Retinal pigment epithelial cell (primary cell): ENCODE measurements around the gene STH.

Source experiments
- DNase-seq: peaks from one replicate; pipeline ENCODE4 v3.0.0-alpha.2; 2010; ENCODE audit warnings: low read depth
- H3K4me3 ChIP-seq: 2 replicates; pipeline ENCODE4 v1.5.1; 2011; ENCODE audit warnings: mild to moderate bottlenecking, low read length, control low read depth, moderate library complexity
- TF ChIP-seq, protein P1 (sequence below): conservative IDR thresholded peaks from 2 replicates; pipeline ENCODE4 v1.5.1; 2011; ENCODE audit warnings: low read depth, low read length, control low read depth, inconsistent platforms

STH gene

DNA sequence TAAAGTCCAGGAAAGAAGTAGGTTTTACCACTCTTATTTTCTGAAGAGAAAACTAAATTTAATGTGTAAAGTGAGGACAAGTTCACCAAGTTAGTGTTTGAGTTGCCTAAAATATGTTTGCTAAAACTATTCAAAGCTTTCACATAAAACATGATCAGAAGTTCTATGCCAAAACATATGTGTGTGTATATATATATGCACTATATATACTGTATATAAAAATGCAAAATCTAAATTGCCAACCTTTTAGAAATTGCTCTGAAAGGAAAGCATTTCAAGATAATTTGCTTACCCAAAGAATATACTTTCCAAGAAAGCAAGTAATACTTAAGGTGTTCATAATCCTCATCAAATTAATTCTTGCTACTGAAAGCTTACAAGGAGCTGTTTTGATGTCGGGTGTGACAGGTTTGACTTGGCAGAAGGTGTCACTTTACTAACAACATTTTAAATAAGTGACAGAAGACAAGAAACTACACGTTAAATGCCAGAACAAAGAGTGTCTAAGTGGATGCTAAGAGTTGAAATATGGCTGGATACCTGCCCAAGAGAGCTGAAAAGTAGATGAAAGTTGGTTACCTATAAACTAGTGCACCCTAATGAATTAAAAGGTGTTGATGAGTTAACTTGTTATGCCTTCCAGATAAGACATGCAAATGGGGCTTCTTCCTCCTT lies 32.3 kb upstream of the STH start:
- H3K4me3 ChIP-seq = no peak overlapping the region
- DNase-seq = no peak
- TF ChIP-seq, protein P1, sequence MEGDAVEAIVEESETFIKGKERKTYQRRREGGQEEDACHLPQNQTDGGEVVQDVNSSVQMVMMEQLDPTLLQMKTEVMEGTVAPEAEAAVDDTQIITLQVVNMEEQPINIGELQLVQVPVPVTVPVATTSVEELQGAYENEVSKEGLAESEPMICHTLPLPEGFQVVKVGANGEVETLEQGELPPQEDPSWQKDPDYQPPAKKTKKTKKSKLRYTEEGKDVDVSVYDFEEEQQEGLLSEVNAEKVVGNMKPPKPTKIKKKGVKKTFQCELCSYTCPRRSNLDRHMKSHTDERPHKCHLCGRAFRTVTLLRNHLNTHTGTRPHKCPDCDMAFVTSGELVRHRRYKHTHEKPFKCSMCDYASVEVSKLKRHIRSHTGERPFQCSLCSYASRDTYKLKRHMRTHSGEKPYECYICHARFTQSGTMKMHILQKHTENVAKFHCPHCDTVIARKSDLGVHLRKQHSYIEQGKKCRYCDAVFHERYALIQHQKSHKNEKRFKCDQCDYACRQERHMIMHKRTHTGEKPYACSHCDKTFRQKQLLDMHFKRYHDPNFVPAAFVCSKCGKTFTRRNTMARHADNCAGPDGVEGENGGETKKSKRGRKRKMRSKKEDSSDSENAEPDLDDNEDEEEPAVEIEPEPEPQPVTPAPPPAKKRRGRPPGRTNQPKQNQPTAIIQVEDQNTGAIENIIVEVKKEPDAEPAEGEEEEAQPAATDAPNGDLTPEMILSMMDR = no peak

DNA sequence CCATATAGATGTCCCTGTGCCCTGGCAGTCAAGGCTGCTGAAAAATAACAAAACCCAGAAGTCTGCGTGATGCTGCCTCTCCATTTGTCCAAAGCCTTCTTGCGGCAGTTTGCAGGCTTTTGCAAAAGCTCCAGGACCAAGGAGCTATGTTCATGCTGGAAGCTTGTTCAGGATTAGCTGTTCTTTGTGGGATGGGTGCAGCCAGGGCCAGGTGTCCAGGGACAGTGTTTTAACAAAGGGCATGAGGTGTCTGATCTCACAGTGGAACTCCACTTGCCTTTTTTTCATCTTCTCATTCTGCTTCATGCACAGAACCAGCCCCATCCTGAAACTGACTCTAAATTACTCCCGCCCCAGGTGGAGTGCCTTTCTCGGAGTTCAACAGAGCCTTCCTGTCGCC lies 31.7 kb upstream of the STH start:
- no peak overlapping the region for H3K4me3 ChIP-seq
- no peak for DNase-seq
- TF ChIP-seq, protein P1 = no peak

DNA sequence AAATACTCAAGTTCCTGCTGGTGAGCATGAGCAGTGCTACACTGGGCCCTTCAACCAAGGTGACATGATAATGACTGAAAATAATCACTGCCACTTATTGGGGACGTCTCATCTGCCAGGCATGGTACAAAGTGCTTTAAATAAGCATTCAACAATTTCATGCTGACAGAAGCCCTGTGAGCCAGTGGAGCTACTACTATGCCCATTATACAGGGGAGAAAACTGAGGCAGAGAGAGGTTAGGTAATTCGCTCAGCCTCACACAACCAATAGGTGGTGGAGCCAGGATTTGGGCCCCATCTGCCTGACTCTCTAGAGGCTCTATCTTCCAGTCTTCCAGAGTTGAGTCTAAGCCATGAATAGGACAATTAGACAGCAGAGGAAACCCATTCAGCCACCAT lies 30.3 kb upstream of the STH start:
- no peak for DNase-seq

DNA sequence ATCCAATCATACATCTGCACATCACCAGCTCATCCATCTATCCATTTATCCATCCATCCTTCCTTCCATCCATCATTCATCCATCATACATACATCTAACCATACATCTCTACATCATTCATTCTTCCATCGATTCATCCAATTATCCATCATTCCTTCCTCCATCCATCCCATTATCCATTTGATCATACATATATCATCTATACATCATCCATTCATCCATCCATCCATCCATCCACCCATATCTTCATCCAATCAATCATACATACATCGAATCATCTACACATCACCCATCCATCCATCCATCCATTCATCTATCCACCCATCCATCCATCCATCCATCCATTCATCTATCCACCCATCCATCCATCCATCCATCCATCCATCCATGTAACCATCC lies 29.3 kb upstream of the STH start:
- no peak overlapping the region for H3K4me3 ChIP-seq
- no peak for DNase-seq
- TF ChIP-seq, protein P1 = no peak

More for the DNA sequence above, 30.3 kb upstream of the STH start:
- TF ChIP-seq, protein P1 = no peak
- H3K4me3 ChIP-seq = no peak overlapping the region

DNA sequence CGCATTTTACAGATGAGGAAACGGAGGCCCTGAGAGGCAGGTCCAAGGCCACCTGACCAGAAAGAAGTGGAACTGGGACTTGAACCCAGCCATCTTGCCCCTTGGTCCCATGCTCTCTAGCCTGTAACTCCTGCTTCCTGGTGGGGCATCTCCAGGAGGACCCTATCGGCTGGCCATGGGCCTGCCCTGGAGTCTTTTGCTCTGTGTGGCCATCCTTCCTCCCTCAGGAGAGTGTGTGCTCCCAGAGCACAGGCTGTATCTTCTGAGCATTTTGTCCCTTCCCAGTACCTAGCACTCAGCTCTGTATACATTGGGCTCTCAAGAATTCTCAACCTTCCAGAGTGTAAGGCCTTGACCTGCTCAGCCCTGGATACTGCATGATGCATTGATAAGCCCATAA lies 28.4 kb upstream of the STH start:
- DNase-seq = no peak
- TF ChIP-seq, protein P1 = no peak
- H3K4me3 ChIP-seq = no peak overlapping the region

DNA sequence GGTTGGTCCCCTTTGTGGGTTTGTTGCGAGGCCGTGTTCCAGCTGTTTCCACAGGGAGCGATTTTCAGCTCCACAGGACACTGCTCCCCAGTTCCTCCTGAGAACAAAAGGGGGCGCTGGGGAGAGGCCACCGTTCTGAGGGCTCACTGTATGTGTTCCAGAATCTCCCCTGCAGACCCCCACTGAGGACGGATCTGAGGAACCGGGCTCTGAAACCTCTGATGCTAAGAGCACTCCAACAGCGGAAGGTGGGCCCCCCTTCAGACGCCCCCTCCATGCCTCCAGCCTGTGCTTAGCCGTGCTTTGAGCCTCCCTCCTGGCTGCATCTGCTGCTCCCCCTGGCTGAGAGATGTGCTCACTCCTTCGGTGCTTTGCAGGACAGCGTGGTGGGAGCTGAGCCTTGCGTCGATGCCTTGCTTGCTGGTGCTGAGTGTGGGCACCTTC lies 27.3 kb upstream of the STH start:
- H3K4me3 ChIP-seq = no peak overlapping the region
- no peak for DNase-seq
- TF ChIP-seq, protein P1 = no peak

DNA sequence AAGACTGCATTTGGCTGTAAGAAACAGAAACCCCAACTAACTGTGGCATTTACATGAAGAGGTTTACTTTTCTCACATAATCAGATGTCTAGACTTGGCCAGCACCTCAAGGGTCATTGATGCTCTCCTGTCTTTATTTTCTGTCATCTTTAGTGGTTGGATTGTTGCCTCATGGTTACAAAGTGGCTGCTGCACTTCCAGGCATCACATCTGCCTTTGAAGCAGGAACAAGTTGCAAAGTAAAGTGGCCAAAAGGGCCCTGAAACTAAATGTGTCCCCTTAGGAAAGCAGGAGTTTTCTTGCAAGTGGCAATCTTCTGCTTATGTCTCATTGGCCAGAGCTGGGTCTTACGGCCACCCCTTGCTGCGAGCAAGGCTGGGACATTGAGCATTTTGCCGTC lies 26.5 kb upstream of the STH start:
- no peak overlapping the region for H3K4me3 ChIP-seq
- no peak for DNase-seq
- TF ChIP-seq, protein P1 = no peak
